Anterior cingulate cortex (tissue), 58 donors: ENCODE data around the gene PER2.
A peak's percentile ranks its signal among the peaks of the same experiment; 100 is the strongest.
"Not testable (repeated sequence)": the region's sequence is repeated elsewhere in the genome, so short reads cannot be mapped to it uniquely, and the experiment has no call there.

Experiments used
- DNase-seq, 58 donors: peaks; one replicate each; lab custom pipeline; 2025; lab: John Stamatoyannopoulos, UW

Gene PER2

DNA sequence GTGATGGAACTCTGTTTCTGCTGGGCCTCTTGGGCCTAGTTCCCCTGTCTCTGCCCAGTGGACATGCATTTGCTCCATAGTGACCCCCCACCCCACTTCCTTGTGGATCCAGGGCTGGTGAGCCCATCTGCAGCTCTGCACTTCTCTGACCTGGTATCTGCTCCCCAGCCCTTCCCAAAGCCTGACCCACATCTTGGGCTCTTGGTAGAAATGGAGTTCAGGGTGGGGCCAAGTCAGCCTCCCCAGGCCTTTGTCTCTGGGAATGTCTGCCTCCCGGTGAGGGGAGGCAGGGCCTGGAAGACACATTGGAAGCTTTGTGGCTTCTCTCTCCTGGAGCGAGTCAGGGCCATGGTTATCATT is 25.6 kb upstream of the PER2 start:
- DNase-seq: no peak

DNA sequence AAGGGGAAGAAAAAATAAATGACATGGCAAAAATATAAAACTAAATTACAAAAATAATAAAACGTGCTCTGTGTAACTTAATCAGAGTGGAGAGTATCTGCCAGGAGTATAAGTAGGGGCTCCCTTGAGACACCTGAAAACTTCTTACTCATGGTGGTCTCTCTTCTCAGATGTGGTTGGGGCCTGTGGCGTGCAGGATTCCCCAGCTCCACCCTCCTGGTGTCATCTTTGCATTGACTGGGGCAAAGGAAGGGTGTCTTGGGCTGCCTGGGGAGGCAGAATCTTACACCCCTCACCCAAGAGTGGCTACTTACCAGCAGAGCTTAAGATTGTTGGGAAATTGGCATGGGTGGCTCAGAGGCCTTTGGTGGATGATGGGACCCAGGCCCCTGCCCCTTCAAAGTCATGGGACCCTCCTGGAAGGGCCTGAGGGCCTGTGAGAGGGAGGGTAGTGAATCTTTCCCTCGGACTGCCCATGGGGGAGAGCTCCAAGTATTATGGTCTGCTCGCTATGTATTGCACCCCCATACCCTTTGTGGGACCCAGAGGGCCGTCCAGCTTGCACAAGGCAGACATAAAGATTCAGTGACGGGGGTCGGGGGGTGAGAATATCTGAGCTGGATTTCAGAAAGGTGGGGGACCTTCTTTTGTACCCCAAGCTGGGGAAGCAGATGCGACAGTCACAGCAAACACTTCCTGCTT is 25.0 kb upstream of the PER2 start:
- no peak for DNase-seq

DNA sequence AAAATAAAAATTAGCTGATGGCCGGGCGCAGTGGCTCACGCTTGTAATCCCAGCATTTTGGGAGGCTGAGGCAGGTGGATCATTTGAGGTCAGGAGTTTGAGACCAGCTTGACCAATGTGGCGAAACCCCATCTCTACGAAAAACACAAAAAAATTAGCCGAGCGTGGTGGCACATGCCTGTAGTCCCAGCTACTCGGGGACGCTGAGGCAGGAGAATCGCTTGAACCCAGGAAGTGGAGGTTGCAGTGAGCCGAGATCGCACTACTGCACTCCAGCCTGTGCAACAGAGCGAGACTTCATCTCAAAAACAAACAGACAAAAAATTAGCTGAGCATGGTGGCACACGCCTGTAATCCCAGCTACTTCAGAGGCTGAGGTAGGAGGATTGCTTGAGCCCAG is 22.3 kb upstream of the PER2 start:
- not testable (repeated sequence) for DNase-seq

DNA sequence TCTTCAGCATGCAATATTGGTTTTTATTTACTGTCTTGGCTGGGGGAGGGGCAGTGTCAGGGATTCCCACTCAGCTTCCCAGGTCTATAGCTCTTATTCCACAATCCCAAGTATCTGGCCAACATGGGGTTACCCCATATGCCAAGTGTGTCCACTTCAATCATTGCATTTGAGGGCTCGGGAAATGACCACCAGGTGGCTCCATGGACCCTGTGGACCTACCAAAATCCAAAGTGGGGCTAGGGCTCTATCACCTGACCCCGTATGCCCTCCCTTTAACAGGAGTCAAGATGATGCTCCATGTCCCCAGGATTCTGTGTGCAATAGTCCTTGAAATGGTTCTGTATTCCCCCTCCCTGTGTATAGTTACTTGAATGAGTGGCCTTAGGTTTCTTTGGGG is 19.8 kb upstream of the PER2 start:
- no peak for DNase-seq

DNA sequence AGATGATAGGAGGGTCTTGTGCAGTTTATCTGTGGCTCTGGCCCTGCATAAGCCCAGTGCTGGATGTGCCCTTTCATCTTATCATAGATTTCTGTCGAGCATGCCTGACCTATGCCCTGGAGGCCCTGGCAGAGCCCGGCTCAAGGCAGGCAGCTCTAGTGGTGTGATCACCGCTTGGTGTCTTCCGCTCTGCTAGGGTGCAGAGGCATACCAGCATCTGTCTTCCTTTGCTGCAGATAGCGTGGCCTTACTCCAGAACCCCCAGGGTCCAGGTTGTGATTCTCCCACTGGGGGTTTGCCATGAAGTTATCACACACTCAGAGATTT is 18.2 kb upstream of the PER2 start:
- DNase-seq: no peak

DNA sequence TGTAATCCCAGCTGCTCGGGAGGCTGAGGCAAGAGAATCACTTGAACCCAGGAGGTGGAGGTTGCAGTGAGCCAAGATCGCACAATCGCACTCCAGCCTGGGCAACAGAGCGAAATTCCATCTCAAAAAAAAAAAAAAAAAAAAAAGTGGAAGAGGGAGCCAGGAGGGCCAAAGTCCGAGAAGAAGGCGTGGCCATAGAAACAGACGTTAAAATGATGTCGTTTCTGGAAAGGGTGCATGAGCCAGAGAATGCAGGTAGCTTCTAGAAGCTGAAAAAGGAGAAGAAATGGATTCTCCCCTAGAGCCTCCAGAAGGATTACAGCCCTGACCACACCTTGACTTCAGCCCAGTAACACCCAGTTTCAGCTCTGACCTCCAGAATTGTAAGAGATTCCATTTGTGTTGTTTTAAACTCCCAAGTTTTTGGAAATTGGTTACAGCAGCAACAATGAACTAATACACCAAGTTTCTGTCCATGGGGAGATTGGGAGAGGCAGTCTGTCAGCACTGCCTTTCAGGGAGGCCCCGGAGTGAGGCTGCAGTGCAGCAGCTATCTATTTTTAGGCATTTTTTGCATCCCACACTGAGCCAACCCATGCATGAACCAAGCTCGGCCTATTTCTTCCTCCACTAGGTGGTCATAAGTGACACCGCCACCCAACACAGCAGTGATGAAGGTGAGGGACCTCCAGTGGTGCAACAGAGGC is 17.7 kb upstream of the PER2 start:
- no peak for DNase-seq

DNA sequence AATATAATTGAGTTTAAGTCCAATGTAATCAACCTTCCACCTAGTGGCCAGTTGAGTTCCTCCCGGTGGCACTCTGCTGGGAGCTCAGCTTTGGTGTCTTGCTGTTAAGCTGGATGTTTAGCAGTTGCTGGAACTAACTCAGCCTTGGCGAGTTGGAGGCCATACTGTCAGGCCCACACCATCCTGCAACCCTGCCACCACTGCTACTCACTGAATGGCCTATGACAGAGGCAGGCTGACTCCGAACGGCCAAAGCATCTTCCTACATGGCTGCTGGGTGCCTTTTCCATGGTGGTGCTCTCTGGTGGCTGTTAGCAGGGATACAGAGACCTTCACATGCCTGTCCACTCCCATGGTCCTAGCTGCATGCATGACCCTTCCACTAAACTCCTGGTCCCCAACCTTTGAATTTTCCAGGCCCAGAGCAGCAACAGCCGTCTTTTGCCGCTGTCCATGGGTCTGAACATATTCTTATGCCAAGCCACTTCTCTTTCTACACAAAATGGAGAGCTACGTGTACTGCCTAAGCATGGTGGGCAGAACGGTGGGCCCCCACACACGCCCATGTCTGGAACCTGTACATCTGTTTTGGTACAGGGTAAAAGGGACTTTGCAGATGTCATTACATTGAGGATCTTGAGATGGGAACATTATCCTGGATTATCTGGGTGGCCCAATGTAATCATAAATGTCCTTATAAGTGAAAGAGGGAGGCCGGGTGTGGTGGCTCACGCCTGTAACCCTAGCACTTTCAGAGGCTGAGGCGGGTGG is 16.9 kb upstream of the PER2 start:
- no peak for DNase-seq

DNA sequence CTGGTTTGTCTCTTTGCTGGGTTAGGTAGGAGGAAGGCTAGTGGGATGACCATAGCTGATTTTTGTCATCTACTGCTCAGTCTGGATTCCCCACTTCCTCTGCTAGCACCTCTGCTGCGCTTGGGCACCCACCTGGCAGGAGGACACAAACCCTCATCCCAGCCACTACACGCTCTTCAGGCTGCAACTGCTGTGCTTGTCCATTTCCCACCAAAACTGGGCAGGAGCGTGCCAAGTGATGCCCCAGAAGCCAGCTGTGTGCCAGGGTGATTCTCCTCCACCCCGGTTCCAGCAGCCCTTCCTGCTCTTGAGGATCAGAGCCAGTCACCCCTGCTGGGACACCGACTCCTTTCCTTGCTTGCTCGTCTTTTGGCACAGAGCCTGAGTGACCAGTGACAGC is 15.7 kb upstream of the PER2 start:
- no peak for DNase-seq

DNA sequence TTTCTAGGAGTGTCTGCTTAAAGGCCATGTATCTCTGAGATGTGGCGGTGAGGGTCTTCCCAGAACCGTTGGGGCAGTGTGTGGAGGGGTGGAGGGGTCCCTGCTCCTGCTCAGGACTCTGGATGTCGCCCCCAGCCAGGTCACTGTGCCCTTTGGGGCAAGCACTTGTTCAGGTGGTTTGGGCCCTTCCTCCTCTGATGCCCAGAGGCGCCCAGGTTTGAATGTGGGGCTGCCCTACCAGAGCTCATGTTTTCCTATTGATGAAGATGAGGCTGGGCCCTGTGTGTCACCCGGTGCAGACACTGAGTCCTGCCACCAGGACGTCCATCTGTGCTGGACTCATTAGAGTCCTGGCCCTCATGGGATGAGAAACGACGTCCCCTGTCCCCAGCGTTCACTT is 14.3 kb upstream of the PER2 start:
- DNase-seq: no peak

DNA sequence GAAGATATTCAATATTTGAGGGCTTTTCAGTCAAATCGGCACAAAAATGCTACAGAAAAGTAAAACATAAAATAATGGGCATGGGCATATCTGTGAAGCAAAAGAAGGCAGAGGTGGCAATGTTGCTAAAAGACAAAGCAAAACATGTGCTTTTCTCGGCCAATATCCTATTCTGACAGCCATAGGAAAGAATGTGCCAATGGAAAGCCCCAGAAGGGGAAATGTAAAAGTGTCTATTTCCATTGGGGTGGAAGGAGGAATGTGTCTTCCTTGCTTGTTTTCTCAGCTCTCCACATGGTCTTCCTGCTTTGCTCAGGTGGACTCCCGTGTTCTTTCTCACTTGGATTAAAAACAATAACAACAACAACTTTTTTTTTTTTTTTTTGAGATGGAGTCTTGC is 13.7 kb upstream of the PER2 start:
- DNase-seq: no peak

DNA sequence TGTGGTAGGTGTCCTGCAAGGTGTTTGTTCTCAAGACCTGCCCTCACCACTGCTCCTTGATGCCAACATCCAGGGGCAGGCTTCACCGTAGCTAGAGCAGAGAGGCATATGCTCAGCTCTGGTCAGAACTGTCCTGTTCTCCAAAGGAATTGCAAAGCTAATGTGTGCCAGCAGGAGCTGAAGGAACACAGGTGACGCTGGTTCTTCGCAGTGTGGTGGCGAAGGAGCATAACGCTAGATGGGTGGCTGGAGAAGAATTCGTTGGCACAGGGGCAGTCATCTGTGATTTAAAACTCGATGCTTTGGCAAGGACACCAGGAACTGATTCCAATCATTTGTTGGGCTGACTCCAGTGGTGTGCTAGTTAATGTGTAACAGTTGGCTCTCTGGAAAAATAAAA is 11.4 kb upstream of the PER2 start:
- peak in 1 of 58 donors; percentile 11 for DNase-seq

DNA sequence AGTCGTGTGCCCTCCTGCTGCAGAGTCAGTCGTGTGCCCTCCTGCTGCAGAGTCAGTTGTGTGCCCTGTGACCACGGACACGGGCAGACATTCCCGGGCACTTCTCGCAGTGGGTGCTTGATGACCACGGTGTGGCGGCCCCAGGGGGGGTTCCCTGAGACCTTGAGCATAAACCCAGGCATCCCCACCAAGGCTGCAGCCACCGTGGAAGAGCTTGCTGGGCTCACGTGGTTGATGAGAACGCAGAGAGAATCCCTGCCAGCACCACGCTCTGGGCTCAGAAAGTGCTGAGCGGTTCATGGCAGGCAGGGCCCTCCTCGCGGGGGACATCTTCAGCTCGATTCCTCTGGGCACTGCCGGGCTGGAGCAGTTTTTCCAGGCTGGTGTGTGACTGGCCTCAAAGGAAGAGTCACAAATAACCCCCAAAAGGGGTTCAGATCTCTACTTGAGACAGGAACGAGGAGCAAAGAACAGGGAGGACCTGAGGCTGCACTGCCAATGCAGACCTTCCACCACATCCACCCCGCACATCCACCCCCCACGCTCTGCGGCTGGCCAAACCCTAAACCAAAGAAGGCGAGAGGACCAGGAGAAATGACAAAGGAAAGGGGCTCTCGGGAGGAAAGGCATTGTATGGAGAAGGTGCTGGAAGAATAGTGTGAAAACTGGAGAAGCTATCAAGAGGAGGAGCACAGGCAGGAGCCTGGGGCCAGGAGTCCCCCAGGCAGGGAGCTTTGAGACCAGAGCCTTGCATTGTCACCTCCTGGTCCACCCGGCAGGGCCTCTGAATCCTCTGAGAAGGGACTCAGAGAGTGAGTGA is 8.4 kb upstream of the PER2 start:
- DNase-seq: no peak

DNA sequence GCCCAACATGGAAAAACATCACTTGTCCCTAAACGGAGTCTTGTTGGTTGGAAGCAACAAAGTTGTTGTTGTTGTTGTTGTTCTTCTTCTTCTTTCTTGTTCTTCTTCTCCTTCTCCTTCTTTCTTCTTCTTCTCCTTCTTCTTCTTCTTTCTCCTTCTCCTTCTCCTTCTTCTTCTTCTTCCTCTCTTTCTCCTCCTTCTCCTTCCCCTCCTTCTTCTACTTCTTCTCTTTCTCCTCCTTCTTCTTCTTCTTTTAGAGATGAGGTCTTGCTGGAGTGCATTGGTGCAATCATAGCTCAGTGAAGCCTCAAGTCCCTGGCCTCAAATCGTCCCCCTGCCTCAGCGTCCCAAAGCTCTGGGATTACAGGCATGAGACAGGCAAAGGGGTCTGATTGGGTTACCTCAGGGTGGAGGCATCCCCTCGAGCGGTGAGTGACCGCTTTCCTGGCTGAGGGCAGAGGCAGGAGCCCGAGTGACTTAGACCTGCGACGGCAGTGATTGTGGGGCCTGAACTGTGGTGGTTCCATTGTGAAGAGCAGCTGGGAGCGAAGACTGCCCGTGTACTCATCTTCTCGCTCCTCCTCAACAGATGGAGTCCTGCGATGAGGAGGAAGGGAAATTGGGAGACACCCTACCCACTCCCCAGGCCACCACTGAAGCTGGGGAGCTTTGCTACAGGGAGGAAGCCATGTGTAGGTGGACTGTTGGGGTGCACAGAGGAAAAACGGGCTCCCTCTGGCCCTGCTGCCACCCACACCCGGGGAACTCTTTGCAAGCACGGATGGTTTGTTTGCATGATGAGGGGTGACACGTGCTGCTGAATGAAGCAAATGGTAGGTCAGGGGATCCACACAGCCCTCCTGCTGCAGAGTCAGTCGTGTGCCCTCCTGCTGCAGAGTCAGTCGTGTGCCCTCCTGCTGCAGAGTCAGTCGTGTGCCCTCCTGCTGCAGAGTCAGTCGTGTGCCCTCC is 7.0 kb upstream of the PER2 start:
- DNase-seq: peak in 1 of 58 donors; percentile 12

DNA sequence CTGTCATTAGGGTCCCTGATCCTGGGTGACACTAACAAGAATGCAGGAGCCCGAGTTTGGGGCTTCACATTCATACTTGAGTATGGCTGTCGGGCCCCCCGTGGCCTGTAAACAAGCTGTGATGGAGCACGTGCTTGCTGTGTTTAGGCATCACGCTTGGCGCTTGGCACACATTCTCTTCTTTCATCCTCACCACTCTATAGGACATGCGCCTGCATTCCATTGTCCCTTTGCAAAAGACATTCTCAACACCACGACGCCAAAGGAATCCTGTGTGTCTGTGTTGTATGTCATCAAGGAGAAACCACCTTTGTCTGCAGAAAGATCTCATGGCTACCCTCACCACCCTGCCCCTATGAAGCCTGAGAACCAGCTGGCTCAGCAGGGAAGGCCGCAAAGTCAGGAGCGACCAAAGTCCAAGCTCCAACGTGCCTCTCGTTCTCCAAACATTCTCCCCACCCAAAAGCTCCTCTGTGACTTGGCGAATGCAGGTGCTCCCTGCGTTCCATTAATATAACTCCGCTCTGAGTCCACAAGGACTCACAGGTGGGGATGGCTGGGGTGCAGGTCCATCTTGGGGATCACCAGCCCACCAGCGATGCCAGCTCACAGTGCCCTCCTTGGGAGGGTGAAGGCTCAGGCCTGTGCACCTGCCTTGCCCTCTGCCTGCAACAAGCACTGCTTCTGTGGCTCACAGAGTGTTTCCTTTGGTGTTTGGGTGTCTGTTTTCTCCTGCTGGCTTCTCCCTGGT is 6.2 kb upstream of the PER2 start:
- no peak for DNase-seq

DNA sequence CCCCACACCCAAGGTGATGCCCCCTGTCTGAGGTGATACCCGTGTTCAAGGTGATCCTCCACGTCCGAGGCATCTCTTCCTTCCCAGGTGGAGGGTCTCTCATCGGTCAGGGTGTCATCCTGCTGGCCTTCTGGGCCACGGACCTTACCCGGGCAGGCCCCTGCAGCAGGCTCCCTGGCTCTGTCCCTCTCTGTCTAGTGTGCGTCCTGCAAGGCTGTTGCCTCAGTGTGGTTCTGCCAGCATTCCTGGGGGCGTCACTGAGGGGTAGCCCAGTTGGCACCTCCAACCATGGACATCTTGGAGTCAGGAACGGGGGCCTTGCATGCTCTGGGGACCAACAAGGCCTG is 5.6 kb upstream of the PER2 start:
- no peak for DNase-seq

DNA sequence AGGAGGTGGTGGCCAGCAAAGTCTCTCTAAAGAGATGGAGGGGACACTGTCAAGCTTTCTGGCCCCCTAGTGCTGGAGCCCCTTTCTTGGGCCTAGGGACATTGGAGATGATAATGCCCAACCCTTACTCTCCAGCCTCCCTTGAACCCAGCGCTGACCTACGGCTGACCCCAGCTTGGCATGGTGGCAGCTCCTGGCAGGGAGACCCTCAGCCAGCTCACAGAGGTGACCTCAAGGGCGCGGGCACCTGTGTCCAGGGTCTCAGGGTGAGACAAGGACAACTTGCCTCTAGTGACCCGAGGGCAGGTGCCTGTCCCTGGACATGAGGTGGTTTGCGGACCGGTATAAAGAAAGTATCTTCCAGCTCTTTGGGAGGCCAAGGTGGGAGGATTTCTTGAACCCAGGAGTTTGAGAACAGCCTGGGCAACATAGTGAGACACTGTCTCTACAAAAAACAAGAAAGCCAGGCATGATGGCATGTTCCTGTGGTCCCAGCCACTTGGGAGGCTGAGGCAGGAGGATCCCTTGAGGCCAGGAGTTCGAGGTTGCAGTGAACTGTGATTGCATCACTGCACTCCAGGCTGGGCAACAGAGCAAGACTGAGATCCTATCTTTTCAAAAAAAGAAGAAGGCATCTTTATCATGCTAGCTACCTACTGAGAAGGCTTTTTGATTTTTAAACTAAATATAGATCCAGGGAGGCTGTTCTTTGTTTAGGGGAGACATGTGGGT is 3.3 kb upstream of the PER2 start:
- DNase-seq: no peak

DNA sequence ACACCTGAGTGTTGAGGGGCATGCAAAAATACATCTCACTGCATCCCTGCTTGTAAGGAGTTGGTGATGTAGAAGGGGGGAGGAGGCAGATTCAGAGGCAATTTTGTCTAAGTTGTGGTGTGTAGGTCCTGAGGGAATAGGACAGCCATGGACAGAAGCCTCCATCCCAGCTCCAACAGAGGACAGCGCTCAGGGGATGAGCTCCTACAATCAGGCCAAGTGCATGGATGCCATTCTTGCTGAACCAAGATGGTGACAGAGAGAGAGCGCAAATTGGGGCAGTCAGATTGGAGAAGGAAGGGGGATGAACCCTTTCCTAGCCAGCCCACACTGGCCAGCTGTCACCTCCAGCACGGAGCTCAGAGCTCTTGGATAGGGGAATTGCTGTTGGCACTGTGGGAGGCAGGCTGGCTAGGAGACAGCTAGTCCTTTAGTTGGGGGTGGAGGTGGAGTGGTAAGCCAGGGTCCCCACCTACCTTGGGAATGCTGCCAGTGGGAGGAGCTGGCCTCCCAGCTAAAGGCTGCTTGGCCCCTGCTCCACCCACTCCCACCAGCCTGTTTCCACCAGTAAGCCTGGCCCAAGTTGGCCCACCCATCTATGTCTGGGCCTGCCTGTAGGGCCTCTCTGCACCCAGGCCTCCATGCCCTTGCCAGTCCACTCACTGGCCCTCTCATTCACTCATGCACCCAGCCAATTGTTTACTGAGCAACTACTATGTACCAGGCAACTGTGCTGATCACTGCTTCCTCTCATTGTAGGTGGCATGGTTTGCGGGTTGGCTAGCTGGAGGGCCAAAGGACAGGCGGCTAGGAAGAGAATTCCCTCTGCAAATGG is 2.5 kb upstream of the PER2 start:
- peak in 1 of 58 donors; percentile 9 for DNase-seq
